AG09319 (cell line): Measurements from ENCODE around the gene TMEM150A.
A peak's percentile ranks its signal among the peaks of the same experiment; 100 is the strongest.

Source experiments
- DNase-seq: peaks from one replicate; pipeline ENCODE4 v3.0.0-alpha.2; 2010; ENCODE audit warnings: low read depth; ENCODE audit errors: extremely low read depth
- TF ChIP-seq, protein P1 (sequence below): IDR thresholded peaks from 2 replicates; pipeline ENCODE4 v1.5.1; 2011; ENCODE audit warnings: low read depth, mild to moderate bottlenecking, inconsistent platforms, low read length, moderate library complexity

The TMEM150A gene

DNA sequence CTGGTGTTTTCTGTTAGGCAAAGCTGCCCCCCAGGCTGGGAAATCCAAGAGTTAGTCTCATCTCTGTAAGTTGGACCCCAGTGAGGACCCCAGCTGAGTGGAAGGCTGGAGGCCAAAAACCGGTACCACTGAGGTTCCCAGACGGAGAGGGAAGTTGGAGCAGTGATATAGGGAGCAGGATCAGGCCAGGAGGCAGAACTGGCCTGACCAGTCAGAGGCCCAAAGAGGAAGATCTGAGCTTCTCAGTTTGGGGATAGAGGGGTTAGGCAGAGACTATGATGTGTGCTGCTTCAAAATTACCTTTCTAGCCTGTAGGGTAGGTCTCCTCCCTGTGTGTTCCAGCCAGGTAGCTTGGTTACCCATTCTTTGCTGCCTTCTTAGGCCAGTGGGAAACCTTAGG is 11.5 kb downstream of the TMEM150A start:
- no peak for DNase-seq
- TF ChIP-seq, protein P1, sequence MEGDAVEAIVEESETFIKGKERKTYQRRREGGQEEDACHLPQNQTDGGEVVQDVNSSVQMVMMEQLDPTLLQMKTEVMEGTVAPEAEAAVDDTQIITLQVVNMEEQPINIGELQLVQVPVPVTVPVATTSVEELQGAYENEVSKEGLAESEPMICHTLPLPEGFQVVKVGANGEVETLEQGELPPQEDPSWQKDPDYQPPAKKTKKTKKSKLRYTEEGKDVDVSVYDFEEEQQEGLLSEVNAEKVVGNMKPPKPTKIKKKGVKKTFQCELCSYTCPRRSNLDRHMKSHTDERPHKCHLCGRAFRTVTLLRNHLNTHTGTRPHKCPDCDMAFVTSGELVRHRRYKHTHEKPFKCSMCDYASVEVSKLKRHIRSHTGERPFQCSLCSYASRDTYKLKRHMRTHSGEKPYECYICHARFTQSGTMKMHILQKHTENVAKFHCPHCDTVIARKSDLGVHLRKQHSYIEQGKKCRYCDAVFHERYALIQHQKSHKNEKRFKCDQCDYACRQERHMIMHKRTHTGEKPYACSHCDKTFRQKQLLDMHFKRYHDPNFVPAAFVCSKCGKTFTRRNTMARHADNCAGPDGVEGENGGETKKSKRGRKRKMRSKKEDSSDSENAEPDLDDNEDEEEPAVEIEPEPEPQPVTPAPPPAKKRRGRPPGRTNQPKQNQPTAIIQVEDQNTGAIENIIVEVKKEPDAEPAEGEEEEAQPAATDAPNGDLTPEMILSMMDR, result no peak

DNA sequence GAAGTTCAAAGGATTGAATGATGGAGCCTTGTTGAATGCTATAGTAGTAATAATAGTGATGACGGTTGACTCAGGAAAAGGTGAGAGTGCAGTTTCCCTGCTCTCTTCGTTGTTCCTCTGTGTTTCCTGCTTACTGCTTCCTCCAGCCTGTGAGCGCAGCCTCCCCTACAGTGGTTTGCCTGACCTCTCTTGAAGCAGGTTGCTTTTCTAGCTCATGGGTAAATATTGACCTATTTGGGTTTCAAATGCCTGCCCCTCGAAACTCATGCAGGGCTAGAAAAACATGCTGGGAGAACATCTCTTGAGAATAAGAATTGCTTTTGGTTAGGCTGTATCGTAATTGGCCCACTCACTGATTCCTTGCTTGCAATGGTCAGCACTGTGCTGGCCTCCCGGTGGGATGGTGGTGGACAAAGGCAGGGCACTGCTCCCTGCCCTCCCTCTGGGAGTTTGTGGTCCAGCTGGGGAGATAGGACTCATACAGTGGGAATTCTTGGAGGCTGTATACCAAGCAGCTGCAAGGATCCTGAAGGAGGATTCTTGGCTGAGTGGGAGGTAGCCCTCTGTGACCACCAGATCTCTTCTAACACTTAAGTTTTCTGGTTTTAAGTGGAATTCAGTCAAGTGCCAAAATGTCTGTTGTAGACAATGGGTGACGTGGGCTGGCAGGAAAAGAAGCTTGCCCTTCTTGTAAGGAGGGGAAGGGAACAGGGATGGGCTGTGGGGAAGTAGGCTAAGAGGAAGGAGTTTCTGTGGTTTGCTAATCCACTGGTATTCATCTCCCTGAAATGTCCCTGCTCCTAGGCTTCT is 12.3 kb downstream of the TMEM150A start:
- TF ChIP-seq, protein P1, result no peak

DNA sequence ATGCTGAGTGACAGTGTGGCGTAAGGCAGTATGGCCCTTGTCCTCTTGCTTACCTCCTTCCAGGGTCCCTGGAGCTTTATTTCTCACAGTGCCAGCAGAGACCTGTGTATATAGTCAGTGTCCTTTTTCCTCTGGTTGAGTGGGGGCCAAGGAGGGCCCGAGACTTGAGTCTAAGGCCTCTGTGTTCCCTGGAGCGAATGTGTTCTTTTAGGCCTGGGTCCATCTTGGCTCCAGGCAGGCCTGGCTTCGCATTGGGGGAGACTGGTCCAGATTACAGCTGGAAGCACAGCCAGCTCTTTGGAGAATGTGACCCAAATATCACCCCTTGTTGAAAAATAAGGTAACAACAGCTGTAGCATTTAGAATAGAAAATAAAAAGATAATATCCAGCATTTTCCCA is 13.3 kb downstream of the TMEM150A start:
- TF ChIP-seq, protein P1, result no peak
- no peak for DNase-seq

More for the DNA sequence above, 12.3 kb downstream of the TMEM150A start:
- peak; percentile 51 for DNase-seq

DNA sequence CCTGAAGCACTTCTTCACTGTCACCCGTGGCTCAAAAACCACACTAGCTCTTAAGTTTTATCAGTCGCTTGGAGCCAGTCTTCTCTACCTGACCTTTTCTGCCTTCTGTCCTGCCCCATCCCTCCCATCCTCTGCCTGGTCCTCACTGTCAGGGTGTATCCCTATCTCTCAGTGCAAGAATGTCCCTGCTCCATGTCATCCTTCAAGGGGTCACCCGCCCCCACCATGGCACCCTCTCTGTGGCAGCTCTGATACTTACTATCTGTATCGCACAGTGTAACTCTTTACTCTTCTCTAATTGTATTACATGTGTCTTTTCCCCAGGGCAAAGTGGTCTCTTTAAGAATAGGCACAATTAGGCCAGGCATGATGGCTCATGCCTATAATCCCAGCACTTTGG is 13.9 kb downstream of the TMEM150A start:
- DNase-seq, result no peak
- TF ChIP-seq, protein P1, result no peak

DNA sequence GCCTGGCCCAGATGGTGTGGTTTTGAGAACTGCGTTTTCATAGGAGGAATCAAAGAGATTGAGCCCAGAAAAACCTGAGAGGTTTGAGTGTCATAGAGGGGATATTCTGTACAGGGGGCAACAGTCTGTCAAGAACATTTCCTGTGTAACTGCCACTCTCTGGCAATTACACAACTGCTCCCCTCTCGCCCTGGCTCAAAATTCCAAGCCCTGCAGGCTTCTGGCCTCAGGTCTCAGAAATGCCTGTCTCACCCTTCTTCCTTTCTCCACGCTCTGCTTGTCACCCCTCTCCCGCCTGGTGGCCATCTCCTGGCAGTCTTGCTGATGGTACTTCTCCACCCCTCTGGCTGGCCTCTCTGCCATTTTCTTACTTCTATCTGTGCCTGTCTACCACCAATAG is 14.3 kb downstream of the TMEM150A start:
- TF ChIP-seq, protein P1, result no peak
- no peak for DNase-seq

DNA sequence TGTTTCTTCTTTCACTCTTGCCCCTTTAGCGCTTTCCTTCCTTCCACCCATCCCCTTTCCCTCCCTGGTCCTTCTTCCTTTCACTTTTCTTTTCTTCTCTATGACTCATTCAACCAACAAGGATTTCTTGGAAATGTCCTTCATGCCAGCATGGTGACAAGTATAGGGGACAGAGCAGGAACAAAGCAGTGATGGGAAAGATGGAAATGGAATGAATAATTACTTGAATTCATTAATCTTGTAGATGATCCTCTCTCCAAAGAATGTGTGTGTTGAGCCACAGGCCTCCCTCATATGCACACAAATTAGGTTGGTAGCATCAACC is 16.8 kb downstream of the TMEM150A start:
- TF ChIP-seq, protein P1, result no peak
- no peak for DNase-seq

DNA sequence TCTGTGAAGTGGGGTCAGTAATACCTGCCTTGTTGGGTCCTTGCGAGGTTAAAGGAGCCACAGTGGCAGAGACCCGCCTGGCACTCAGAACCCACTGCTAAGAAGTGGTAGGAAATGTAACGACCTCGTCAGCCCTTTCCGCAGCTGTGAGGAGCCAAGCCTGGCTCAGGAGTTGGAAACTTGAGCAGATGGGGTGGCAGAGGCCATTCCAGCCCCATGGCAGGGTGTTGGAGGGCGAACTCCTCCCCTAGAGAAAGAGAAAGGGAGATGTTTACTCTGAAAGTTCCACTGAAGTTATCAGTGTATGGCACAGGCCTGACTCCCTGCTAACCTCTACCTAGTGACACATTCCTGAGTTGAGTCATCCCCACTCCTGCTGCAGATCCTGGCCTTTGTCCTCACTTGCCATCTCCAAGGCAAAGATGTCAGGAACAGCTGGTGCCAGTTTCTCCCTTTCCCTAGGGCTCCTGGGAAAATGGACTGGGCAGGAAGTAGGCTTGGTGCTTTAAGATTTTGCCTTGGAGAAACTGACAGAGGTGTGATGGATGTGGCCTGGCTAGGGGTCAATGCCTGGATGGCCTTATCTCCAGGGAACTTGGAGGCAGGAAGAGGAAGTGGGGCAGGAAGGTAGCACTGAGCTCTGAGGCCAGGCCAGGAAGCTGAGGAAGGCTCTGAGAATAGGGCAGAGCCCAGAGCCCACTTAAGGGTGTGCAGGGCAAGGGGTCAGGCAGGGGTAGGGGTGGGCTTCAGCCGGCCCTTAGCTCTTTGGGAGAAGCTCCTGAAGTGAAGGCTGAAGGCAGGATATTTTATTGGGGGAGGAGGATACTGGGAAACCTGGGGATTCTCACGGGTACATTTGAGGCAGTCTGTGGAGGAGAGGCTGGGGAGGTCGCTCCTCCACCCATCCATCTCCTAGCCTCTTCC is 17.4 kb downstream of the TMEM150A start:
- TF ChIP-seq, protein P1, result no peak
- DNase-seq, result no peak
